ENCODE results near the gene FGFR3.

The FGFR3 gene

DNA sequence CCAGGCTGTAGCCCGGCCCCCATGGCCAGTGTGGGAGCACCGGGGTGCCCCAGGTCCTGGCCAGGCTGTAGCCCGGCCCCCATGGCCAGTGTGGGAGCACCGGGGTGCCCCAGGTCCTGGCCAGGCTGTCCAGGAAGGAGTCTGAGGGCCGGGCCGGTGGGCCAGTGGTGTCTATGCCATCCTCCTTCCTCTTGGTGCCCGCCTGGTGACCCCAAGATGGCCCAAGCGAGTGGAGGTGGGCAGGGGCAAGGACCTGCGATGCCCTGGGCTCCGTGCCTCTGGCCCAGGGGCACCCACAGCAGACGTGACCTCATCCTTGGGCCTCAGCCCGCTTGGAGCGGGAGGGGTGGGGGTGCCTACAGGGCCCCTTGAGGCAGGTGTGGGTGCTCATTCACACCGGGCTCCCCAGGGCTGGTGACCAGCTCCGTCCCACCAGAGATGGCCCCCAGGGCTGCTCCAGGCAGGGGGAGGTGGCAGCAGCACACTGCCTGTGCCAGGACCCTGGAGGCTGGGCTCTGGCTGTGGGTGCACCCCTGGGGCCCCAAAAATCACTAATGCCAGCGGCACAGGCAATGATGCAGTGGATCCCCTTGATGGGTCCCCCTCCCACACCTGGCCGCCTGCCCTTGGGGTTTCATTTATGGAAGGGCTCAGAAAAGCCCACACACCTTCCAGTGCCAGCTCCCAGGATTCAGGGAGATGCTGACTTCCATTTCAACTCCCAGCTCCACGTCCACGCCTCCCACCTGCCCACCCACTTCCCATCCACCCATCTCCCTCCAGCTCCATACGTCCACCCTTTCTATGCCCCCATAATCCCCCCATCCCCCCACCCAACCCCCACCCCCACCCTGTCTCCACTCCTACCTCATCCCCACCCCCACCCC is 36.0 kb upstream of the FGFR3 start:
- DNase-seq: no peak

- DNase-seq: no peak
Measured at GRCh38 chr4:1757836-1758235, 35.3 kb upstream of the FGFR3 start.

GRCh38 chr4:1758306-1759121 is 34.6 kb upstream of the FGFR3 start:
- DNase-seq: no peak

DNA sequence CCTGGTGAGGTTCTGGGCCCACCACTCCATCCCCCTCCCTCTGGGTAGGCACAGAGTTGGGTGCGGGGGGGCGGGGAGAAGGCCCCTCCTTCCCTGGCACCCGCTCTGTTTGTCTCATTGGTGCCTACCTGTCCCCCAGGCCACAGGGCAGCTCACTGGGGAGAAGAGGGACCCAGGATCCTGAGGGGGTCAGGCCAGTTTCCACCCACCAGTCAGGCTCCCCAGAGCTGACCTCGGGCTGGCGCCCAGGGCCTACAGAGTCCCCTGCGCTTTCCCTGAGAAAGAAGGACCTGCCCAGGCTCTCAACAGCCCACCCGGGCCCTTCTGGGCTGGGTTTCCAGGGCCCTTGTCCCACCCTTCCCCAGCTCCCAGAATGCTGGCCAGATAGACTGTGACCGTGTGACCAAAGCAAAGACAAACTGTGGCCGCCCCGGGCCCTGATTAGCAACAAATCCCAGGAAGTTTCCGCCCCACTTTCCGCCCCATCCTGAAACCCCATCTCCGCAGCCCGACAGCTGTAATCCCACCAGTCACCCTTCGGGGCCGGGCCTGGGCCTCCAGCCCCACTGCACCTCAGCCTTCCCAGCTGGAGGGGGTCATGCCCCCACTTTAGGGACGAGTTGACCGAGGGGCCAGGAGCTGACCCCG is 33.8 kb upstream of the FGFR3 start:
- DNase-seq: no peak

DNA sequence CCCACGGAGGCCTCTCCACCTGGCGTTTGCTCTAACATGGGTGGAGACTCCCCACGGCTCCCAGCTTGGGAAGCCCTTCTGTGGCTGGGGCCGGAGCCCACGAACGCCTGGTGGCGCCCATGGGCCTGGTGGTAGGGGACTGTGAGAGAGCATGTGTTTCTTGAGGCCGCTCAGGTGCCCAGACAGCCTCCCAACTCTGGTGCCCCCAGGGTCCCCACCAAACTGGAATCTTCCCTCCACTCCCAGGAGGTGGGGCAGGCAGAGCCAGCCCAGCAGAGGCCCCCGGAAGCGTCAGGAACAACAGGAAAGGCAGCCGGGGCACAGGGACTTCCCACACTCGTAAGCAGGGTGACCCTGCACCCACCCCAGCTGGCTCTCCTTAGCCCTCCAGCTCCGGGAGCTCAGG is 33.3 kb upstream of the FGFR3 start:
- no peak for DNase-seq

DNA sequence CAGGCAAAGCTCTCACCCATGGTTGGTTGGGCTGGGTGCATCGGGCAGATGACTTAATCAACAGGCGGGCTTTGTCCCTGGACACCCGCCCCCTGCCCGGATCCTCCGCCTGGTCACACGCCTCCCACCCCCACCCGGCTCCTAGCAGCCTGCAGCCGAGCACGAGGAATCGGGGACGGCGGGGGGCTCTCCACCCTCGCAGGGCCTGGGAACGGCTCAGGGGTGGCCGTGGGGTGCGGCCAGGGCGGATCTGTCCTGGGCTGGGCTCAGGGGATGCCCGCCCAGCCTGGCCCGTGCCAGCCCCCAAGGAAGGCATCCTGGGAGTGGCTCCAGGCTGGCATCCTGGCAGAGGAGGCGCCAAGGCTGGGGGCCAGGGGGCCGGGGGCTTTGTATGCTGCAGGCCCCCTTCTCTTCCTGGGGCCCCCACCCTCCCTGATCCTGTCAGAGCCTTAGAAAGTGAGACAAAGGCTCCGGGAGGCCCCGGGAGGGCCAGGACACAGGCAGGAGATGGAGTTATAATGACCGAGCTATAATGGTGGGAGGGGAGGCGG is 32.5 kb upstream of the FGFR3 start:
- DNase-seq: no peak

- no peak for DNase-seq
Measured at GRCh38 chr4:1761130-1761689, 31.9 kb upstream of the FGFR3 start.

DNA sequence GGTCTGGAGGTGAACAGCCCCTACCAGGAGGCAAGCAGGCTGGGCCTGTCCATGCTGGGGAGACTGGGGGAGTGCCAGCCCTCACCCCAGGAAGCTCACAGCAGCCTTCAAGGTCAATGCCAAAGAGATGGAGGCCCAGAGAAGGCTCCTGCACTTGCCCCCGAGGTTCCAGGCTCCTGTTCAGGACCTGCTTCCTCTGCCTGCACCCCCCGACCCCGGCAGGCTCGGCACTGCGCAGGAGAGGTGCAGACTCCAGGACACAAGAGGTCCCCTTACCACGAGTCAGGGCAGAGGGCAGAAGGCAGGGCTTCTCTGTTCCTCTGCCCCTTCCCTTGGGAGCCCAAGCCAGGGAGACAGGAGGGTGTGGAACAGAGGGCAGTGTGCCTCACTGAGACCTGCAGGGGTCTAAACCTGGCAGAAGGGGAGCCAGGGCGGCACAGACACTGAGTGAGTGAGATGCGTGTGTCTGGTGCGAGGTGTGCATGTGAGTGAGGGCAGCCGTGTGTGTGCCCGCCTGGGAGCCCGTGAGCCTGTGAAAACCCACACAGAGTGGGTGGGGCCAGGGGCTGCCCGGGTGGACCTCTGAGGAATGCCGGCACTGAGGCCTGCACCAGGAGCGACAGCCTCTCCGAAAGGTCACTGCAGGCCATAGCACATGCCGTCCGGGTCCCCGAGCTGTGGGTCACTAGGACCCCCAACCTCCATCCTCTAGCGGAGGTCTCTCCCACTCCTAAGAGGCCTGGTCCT is 30.7 kb upstream of the FGFR3 start:
- no peak for DNase-seq

DNA sequence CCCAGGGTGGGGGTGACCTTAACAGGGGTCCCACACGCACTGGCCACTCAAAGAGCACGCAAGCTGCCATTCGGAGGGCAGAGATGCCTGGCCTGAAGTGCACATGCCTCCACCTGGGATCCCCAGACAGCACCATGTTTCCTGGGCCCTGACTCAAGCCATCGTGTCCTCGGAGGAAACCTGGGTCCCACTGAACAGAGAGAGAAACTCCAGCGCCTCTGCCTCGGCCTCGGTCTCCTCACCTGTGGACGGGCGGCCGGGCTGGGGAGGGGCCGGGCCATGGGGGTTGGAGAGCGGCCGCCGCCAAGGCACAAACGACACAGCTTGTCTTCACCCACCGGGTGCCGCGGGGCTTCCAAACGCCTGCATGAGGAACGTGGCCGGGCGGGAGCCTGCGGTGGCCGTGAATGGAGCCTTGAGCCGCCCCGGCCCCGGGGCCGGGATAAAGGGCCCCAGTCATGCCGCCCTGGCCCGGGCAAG is 30.0 kb upstream of the FGFR3 start:
- no peak for DNase-seq

DNA sequence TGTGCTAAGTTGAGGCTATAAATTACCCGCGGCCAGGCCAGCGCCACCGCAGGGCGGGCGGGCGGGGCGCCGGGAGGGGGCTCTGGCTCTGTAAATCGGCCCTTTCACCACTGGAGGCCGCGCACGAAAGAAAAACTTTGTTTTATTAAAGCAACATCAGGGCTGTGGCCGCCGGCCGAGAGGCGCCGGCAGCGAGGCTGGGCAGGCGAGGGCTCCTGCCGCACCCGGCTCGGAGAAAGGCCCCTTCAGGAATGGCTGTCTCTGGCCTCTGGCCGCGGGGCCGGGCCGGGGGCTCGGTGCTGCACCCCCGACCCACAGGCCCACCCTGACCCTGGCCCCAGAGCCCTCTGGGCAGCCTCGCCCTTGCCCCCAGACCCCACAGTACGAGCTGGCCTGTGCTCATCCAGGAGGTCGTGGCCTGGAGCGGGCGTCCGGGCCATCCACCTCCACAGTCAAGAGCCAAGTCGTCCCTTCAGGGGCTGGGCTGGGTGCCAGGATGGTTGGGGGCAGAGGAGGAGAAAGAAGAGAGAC is 29.5 kb upstream of the FGFR3 start:
- no peak for DNase-seq

GRCh38 chr4:1764670-1765069 is 28.4 kb upstream of the FGFR3 start:
- DNase-seq: no peak

- no peak for DNase-seq
Measured at GRCh38 chr4:1765409-1766072, 27.6 kb upstream of the FGFR3 start.

DNA sequence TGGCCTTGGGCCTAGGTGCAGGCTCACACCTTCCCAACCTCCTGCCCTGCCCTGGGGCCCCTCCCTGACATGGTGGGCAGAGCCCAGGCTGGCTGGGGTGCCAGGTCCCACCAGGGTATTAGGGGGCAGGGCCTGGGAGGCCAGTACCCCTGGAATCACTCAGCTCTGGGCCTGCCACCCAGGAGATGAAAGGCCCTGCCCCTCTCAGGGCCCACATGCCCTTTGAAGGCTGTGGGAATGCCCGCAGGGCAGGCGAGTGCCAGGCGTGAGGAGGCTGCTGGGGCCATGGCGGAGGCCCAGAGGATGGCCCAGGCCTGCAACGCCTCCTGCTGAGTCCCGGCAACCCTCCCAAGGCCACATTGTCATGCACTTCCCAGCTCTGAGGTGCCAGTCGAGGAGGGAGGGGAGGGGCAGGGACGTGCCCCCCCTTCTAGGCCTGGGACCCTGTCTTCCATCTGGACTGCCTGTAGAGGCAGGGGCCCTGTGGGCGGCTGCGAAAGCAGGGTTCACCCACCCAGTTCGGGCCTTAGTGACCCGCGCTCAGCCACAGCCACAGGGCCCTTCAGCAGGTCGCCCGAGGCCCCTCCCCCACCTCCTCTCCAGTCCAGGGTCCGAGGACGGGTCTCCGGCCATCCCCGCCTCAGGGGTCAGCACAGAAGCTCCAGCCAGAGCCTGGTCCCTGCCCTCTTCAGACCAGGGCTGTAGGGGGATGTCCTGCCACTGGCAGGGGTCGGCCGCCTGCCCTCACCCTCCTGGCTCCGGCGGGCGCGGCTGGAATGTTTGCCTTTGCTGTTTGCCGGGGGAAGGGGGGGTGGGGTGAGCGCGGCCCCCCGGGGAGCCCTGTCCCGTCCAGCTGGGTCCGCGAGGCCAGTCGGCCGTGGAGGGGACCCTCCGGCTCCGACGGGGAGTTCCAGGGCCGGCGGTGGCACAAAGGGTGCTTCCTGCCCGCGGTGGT is 26.7 kb upstream of the FGFR3 start:
- DNase-seq: no peak

GRCh38 chr4:1767061-1767769 is 25.9 kb upstream of the FGFR3 start:
- DNase-seq: no peak

DNA sequence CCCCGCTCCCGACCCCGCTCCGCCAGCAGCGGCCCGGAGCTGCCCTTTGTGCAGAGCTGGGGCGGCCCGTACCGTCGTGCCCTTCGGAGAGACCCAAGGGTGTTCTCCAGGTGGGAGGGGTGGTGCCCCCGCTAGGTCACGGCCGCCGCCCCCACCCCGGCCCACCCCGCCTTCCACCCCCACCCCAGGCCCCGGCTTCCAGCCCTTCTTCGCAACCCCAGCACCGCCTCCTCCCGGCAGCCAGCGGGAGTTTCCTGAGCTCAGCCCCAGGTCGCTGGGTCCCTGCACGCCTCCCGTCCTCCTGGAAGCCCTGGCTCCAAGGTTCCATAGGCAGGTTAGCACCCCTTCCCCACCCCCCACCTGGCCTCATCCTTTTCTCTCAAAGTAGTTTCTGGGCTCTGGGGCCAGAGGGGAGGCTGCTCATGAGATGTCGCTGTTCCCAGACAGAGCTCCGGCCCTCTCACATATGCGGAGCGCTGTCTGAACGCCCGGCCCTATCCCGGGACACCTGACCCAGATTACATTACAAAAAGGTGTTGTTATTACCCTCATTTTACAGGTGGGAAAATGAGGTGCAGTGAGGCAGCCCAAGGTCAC is 25.2 kb upstream of the FGFR3 start:
- no peak for DNase-seq

GRCh38 chr4:1768367-1769034 is 24.6 kb upstream of the FGFR3 start:
- no peak for DNase-seq

DNA sequence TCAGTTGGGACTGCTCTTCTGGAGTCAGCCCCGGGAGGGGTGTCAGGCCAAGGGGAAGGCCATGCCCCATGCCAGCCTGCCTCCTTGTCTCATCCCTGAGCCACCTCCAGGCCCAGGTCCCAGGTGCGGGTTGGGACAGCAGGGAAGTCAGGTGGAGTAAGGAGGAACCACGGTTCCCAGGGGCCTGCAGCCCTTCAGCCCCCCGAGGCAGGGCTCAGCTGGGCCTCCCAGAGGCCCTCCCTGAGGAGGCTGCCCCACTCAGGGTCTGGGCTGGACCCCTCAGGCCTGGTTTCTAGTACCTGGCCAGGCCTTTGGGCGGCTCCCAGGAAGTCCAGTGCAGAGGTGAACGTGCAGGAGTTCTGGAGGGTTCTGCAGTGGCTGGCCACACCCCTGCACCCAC is 23.4 kb upstream of the FGFR3 start:
- no peak for DNase-seq

- no peak for DNase-seq
Measured at GRCh38 chr4:1770245-1770644, 22.8 kb upstream of the FGFR3 start.

Measured in T-helper 2 cell (primary cell).